Measurements from ENCODE around the gene PDXK. TPM values are rescaled to one million over a fixed set of nuclear protein-coding genes. Genes with fewer than 3 reads are reported as not detected.

Gene PDXK
- total and polyA plus RNA-seq, 7 experiments from 2014 or later = 27.8 to 103 (median 74.2) TPM

GRCh38 chr21:43721939-43722338, 3.0 kb downstream of the PDXK start:
- Mint-ChIP-seq H3K9me3 (no peaks in the 10 kb centered on the region), H3K27me3 (peaks cover 0 to 9% (median 0%) of the 10 kb centered on the region in 5 donors), H3K4me3 (peak overlapping the region in 6 of 10 donors; percentile 8 to 93 (median 50)), H3K4me1 (peaks cover 31 to 47% (median 44%) of the 10 kb centered on the region in 7 donors), H3K27ac (peak overlapping the region in 1 of 9 donors; percentile 5), H3K36me3 (peaks cover 0 to 4% (median 0%) of the 10 kb centered on the region in 5 donors)
- Histone ChIP-seq H3K4me3 (ENCODE audit: low read length) (no peak overlapping the region), H3K27ac (ENCODE audit: low read depth, low read length) (no peak overlapping the region), H3K36me3 (ENCODE audit: control insufficient read depth in 2 of 3, insufficient read depth in 3 of 3, low read length in 3 of 3) (peaks cover 0 to 5% (median 0%) of the 10 kb centered on the region in 3 experiments), H3K27me3 (ENCODE audit: control insufficient read depth in 2 of 2, insufficient read depth in 2 of 2, low read length in 2 of 2) (no peaks in the 10 kb centered on the region), H3K9me3 (ENCODE audit: control insufficient read depth in 2 of 3, low read length in 3 of 3) (no peaks in the 10 kb centered on the region), H3K4me1 (ENCODE audit: control insufficient read depth in 2 of 2, insufficient read depth in 2 of 2, low read length in 2 of 2) (peaks cover 12 to 30% of the 10 kb centered on the region in 2 donors)
- ChIA-PET POLR2A (interaction anchor here (0.6 to 1.4 kb wide), 2 partner anchors 11 to 828 kb away, joined by 3 read pairs; no protein-coding TSS in a partner anchor), CTCF (interaction anchor here (0.7 kb wide), 1 partner anchor 14 kb away, joined by 3 read pairs; no protein-coding TSS in a partner anchor)
- ATAC-seq (no peak), DNase-seq (no peak)
- intact Hi-C loops (cut with micrococcal nuclease) = no loop called here

- no peak for ATAC-seq
- Mint-ChIP-seq H3K9me3 (no peaks in the 10 kb centered on the region), H3K4me3 (peak overlapping the region in 1 of 10 donors; percentile 16), H3K4me1 (peaks cover 42 to 63% (median 56%) of the 10 kb centered on the region in 7 donors), H3K36me3 (peaks cover 0 to 4% (median 0%) of the 10 kb centered on the region in 5 donors), H3K27me3 (no peaks in the 10 kb centered on the region), H3K27ac (no peak overlapping the region)
- Histone ChIP-seq H3K27me3 (ENCODE audit: control insufficient read depth in 2 of 2, insufficient read depth in 2 of 2, low read length in 2 of 2) (no peaks in the 10 kb centered on the region), H3K9me3 (ENCODE audit: control insufficient read depth in 2 of 3, low read length in 3 of 3) (no peaks in the 10 kb centered on the region), H3K36me3 (ENCODE audit: control insufficient read depth in 2 of 3, insufficient read depth in 3 of 3, low read length in 3 of 3) (peaks cover 0 to 5% (median 0%) of the 10 kb centered on the region in 3 experiments), H3K4me1 (ENCODE audit: control insufficient read depth in 2 of 2, insufficient read depth in 2 of 2, low read length in 2 of 2) (peaks cover 26 to 44% of the 10 kb centered on the region in 2 donors), H3K4me3 (ENCODE audit: low read length) (no peak overlapping the region), H3K27ac (ENCODE audit: low read depth, low read length) (no peak overlapping the region)
- no peak for DNase-seq
- intact Hi-C loops (cut with micrococcal nuclease) = no loop called here
- CTCF ChIA-PET = no interaction called here
- POLR2A ChIA-PET = interaction anchor here (0.6 kb wide), 1 partner anchor 972 kb away, joined by 3 read pairs; no protein-coding TSS in a partner anchor
Measured at GRCh38 chr21:43723648-43724047, 4.7 kb downstream of the PDXK start.

DNA sequence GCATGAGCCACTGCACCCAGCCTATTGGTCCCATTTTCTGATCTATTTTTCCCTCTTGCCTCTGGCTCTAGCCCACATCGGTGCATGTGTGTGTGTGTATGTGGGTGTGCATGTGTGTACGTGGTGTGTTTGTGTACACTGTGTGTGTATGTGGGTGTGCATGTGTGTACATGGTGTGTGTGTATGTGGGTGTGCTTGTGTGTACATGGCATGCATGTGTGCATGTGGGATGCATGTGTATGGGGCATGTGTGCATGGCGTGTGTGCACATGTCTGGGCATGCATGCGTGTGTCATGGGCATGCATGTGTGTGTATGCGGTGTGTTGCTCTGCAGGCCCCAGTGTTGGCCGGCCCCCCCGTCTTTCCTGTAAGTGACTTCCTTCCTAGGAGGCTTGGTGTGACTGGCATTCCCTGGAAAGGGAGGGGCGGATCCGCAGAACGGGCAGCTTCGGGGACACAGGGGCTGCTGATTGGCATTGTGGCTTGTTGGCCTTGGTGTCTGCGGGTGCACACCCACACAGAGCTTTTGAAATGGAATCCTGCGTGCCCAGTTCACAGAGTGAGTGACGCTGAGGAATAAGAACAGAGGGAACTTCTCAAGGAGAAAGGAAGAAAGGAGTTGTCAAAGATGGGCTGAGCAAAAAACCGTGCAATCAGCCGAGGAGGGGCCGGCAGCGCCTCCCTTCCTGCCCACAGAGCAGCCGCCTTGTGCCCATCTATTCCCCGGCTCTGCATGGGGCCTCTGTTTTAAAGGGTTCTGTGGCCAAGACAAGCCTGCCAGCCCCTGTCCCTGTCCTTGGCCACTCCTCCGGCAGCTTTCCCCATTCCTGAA, 8.0 kb downstream of the PDXK start:
- DNase-seq (no peak), ATAC-seq (no peak)
- peaks cover 0 to 6% (median 4%) of the 10 kb centered on the region in 5 donors for H3K36me3 Mint-ChIP-seq
- Histone ChIP-seq H3K27ac (ENCODE audit: low read depth, low read length) (no peak overlapping the region), H3K4me3 (ENCODE audit: low read length) (no peak overlapping the region), H3K9me3 (ENCODE audit: control insufficient read depth in 2 of 3, low read length in 3 of 3) (no peaks in the 10 kb centered on the region), H3K36me3 (ENCODE audit: control insufficient read depth in 2 of 3, insufficient read depth in 3 of 3, low read length in 3 of 3) (peaks cover 0 to 5% (median 0%) of the 10 kb centered on the region in 3 experiments), H3K27me3 (ENCODE audit: control insufficient read depth in 2 of 2, insufficient read depth in 2 of 2, low read length in 2 of 2) (no peaks in the 10 kb centered on the region), H3K4me1 (ENCODE audit: control insufficient read depth in 2 of 2, insufficient read depth in 2 of 2, low read length in 2 of 2) (peaks cover 14 to 25% of the 10 kb centered on the region in 2 donors)
- peak overlapping the region in 8 of 9 donors; percentile 32 to 81 (median 72) for H3K27ac Mint-ChIP-seq
- H3K4me3 Mint-ChIP-seq = peak overlapping the region; percentile 38 to 92 (median 82)
- ChIA-PET POLR2A (interaction anchor here (0.6 to 1.3 kb wide), 3 partner anchors 8 to 63 kb away, joined by 3 to 4 read pairs (median 3); partner anchors contain the start of gene PDXK), CTCF (no interaction called here)
- no peaks in the 10 kb centered on the region for H3K27me3 Mint-ChIP-seq
- peaks cover 43 to 65% (median 51%) of the 10 kb centered on the region in 7 donors for H3K4me1 Mint-ChIP-seq
- H3K9me3 Mint-ChIP-seq = no peaks in the 10 kb centered on the region
- intact Hi-C loops (cut with micrococcal nuclease) = loop anchor here in 1 of 2 donors (5.0 kb wide), 1 partner anchor 50 kb away; the partner anchor contains the start of gene CSTB

DNA sequence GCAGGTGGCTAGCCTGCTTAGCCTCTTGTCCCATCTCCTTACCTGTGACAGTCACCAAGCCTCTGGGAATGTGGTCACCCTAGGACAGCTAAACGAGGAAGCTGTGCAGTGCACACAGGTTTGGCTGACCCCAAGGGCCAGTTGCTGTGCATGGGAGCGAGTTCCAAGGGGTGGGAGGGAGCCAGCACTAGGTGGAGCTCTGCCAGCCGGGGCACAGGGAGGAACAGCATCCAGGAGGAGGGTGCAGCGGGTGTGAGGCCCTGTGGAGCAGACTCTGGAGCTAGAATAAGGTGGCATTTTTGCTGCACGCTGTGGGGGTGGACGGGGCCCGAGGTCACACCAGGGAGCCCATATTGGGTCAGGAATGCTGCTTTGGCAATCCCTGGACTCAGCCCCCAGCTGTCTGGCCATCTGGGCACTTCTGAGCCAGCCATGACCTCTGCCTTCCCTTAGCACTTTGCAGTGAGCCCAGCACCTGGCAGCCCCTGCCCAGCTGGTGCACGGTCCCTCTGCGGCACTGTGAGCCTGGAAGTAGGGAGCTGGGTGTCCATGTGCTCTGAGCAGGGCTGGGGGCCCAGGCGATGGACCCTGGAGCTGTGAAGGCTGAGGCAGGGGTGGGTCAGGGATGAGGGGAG, 8.7 kb downstream of the PDXK start:
- Mint-ChIP-seq H3K36me3 (peaks cover 0 to 6% (median 4%) of the 10 kb centered on the region in 5 donors), H3K27ac (peak overlapping the region in 8 of 9 donors; percentile 40 to 90 (median 79)), H3K4me3 (peak overlapping the region; percentile 48 to 92 (median 82)), H3K4me1 (peaks cover 41 to 62% (median 48%) of the 10 kb centered on the region in 7 donors), H3K9me3 (no peaks in the 10 kb centered on the region), H3K27me3 (no peaks in the 10 kb centered on the region)
- POLR2A ChIA-PET = interaction anchor here (0.6 to 1.3 kb wide), 3 partner anchors 8 to 62 kb away, joined by 3 to 4 read pairs (median 3); partner anchors contain the start of gene PDXK
- CTCF ChIA-PET = interaction anchor here (1.3 kb wide), 1 partner anchor 248 kb away, joined by 3 read pairs; no protein-coding TSS in a partner anchor
- Histone ChIP-seq H3K4me3 (ENCODE audit: low read length) (peak overlapping the region; percentile 50), H3K27ac (ENCODE audit: low read depth, low read length) (no peak overlapping the region), H3K4me1 (ENCODE audit: control insufficient read depth in 2 of 2, insufficient read depth in 2 of 2, low read length in 2 of 2) (peaks cover 14 to 25% of the 10 kb centered on the region in 2 donors), H3K27me3 (ENCODE audit: control insufficient read depth in 2 of 2, insufficient read depth in 2 of 2, low read length in 2 of 2) (no peaks in the 10 kb centered on the region), H3K36me3 (ENCODE audit: control insufficient read depth in 2 of 3, insufficient read depth in 3 of 3, low read length in 3 of 3) (peaks cover 0 to 5% (median 0%) of the 10 kb centered on the region in 3 experiments), H3K9me3 (ENCODE audit: control insufficient read depth in 2 of 3, low read length in 3 of 3) (no peaks in the 10 kb centered on the region)
- intact Hi-C loops (cut with micrococcal nuclease) = loop anchor here (1.0 to 5.0 kb wide), 3 partner anchors 8 to 61 kb away; partner anchors contain the start of genes PDXK (in 2 of the 2), CSTB (in 1 of the 2) and RRP1 (in 1 of the 2)
- ATAC-seq = no peak
- DNase-seq = no peak

- Histone ChIP-seq H3K36me3 (ENCODE audit: control insufficient read depth in 2 of 3, insufficient read depth in 3 of 3, low read length in 3 of 3) (peaks cover 0 to 5% (median 0%) of the 10 kb centered on the region in 3 experiments), H3K4me3 (ENCODE audit: low read length) (peak overlapping the region; percentile 50), H3K27ac (ENCODE audit: low read depth, low read length) (peak overlapping the region; percentile 40), H3K27me3 (ENCODE audit: control insufficient read depth in 2 of 2, insufficient read depth in 2 of 2, low read length in 2 of 2) (no peaks in the 10 kb centered on the region), H3K4me1 (ENCODE audit: control insufficient read depth in 2 of 2, insufficient read depth in 2 of 2, low read length in 2 of 2) (peaks cover 14 to 25% of the 10 kb centered on the region in 2 donors), H3K9me3 (ENCODE audit: control insufficient read depth in 2 of 3, low read length in 3 of 3) (no peaks in the 10 kb centered on the region)
- ATAC-seq = no peak
- intact Hi-C loops (cut with micrococcal nuclease) = loop anchor here (1.0 to 5.0 kb wide), 3 partner anchors 9 to 61 kb away; partner anchors contain the start of genes PDXK (in 2 of the 2), CSTB (in 1 of the 2) and RRP1 (in 1 of the 2)
- POLR2A ChIA-PET = interaction anchor here (1.2 to 1.7 kb wide), 3 partner anchors 8 to 62 kb away, joined by 3 to 10 read pairs (median 4); partner anchors contain the start of gene PDXK
- Mint-ChIP-seq H3K4me3 (peak overlapping the region; percentile 67 to 92 (median 86)), H3K4me1 (peaks cover 36 to 64% (median 49%) of the 10 kb centered on the region in 7 donors), H3K9me3 (no peaks in the 10 kb centered on the region), H3K27ac (peak overlapping the region; percentile 56 to 90 (median 80)), H3K36me3 (peaks cover 0 to 6% (median 4%) of the 10 kb centered on the region in 5 donors), H3K27me3 (no peaks in the 10 kb centered on the region)
- CTCF ChIA-PET = interaction anchor here (1.3 kb wide), 1 partner anchor 247 kb away, joined by 3 read pairs; no protein-coding TSS in a partner anchor
- no peak for DNase-seq
Measured at GRCh38 chr21:43728154-43728466, 9.2 kb downstream of the PDXK start.

Measured in naive thymus-derived CD4-positive, alpha-beta T cell (primary cell).